Body of pancreas (tissue), 4 donors: ENCODE data around the gene MGLL. TPM values are rescaled to one million over a fixed set of nuclear protein-coding genes. Genes with fewer than 3 reads are reported as not detected.

Experiments
- ATAC-seq: fragments of 150-250 bp; one replicate; pipeline ENCODE4 v1.9.1; 2016
- DNase-seq, 4 donors: peaks; one replicate each; pipeline ENCODE4 v3.0.0-alpha.2; 2019
- H3K27ac ChIP-seq, 4 donors: fragments of 200-600 bp; sonication (generic); 1 replicate in 3 of 4; 2 replicates in 1 of 4; pipeline versions ENCODE4 v1.5.1 to v1.6.1; 2016 to 2019; ENCODE audit warnings: mild to moderate bottlenecking in 1 of 4, mixed read lengths in 1 of 4, moderate library complexity in 1 of 4
- H3K27me3 ChIP-seq, 2 donors: fragments of 200-600 bp; sonication (generic); one replicate each; pipeline ENCODE4 v1.6.0; 2016; ENCODE audit warnings: mild to moderate bottlenecking in 1 of 2
- H3K36me3 ChIP-seq, 2 donors: fragments of 200-600 bp; sonication (generic); replicated peaks in 1 of 2; 2 replicates each; pipeline ENCODE4 v1.5.1; 2016; ENCODE audit warnings: low read depth in 2 of 2; ENCODE audit not compliant: insufficient read depth in 1 of 2
- H3K4me1 ChIP-seq: fragments of 200-600 bp; sonication (generic); one replicate; pipeline ENCODE4 v1.6.0; 2016
- H3K4me3 ChIP-seq, 2 donors: fragments of 200-600 bp; sonication (generic); 1 replicate in 1 of 2; 2 replicates in 1 of 2; pipeline ENCODE4 v1.5.1; 2016 to 2019
- H3K9me3 ChIP-seq, 3 donors: fragments of 200-600 bp; sonication (generic); 1 replicate in 2 of 3; 2 replicates in 1 of 3; pipeline ENCODE4 v1.5.1; 2016
- CTCF ChIP-seq, 7 experiments: fragments of 450-650 bp in 4 of 7; fragments of 200-600 bp in 3 of 7; sonication (generic) in 3 of 7; IDR thresholded peaks; one replicate each; pipeline ENCODE4 v1.5.1; 2016 to 2019; ENCODE audit warnings: antibody characterized with exemption in 7 of 7
- POLR2A ChIP-seq, 3 donors: fragments of 450-650 bp; IDR thresholded peaks; one replicate each; pipeline ENCODE4 v1.6.1; 2016; ENCODE audit warnings: antibody characterized with exemption in 3 of 3, mild to moderate bottlenecking in 2 of 3
- WGBS, 2 donors: methylation state at CpG; one replicate each; pipeline ENCODE4 v1.1.5; 2017; 5-methylcytosine and 5-hydroxymethylcytosine counted together
- intact Hi-C: fragments of 100-400 bp; cut with DNase I; formaldehyde crosslinking; loops from one replicate; pipeline ENCODE4 v1.15.1; 2023
- total RNA-seq, 2 donors: library from RNA; depleted of rRNA; stranded (reverse); fragments of >200 nt; gene quantifications; one replicate each; pipeline ENCODE4 v1.1.0, GENCODE V29; 2016

The MGLL gene
- total RNA-seq, 2 donors from 2014 or later: 14.8 to 20.2 TPM

- Histone ChIP-seq H3K4me3 (no peak overlapping the region), H3K9me3 (peaks cover 0 to 5% (median 0%) of the 10 kb centered on the region in 3 donors), H3K27ac (no peak overlapping the region), H3K4me1 (no peaks in the 10 kb centered on the region), H3K27me3 (no peaks in the 10 kb centered on the region), H3K36me3 (no peaks in the 10 kb centered on the region)
- DNase-seq: peak; percentile 50 to 78 (median 62)
- no peak for ATAC-seq
- 47 to 62% methylated on average over 4 of the region's 4 CpGs for WGBS, 2 donors
- intact Hi-C loops: loop anchor here (5.0 to 10.0 kb wide), 2 partner anchors 184 to 257 kb away; no protein-coding TSS in a partner anchor
- TF ChIP-seq CTCF (IDR thresholded peaks at IDR 0.05) (peak; percentile 35 to 92 (median 65)), POLR2A (IDR thresholded peaks at IDR 0.05) (no peak)
Measured at GRCh38 chr3:127831723-127832172, 9.4 kb upstream of the MGLL start.

GRCh38 chr3:127829537-127829936 lies 7.2 kb upstream of the MGLL start:
- H3K36me3 ChIP-seq: no peaks in the 10 kb centered on the region
- no peaks in the 10 kb centered on the region for H3K27me3 ChIP-seq
- intact Hi-C loops: no loop called here
- ATAC-seq: no peak
- no peak overlapping the region for H3K4me3 ChIP-seq
- H3K27ac ChIP-seq: no peak overlapping the region
- peaks cover 0 to 5% (median 0%) of the 10 kb centered on the region in 3 donors for H3K9me3 ChIP-seq
- WGBS, 2 donors: 33 to 58% methylated on average over 1 of the region's 1 CpG
- no peak for DNase-seq
- H3K4me1 ChIP-seq: no peaks in the 10 kb centered on the region
- no peak for TF ChIP-seq CTCF (IDR thresholded peaks at IDR 0.05)
- TF ChIP-seq POLR2A (IDR thresholded peaks at IDR 0.05): no peak

GRCh38 chr3:127827808-127828207 lies 5.5 kb upstream of the MGLL start:
- H3K36me3 ChIP-seq: no peaks in the 10 kb centered on the region
- 65 to 74% methylated on average over 2 of the region's 2 CpGs for WGBS, 2 donors
- no peak overlapping the region for H3K27ac ChIP-seq
- ATAC-seq: no peak
- no peak for DNase-seq
- no peaks in the 10 kb centered on the region for H3K27me3 ChIP-seq
- peaks cover 0 to 5% (median 0%) of the 10 kb centered on the region in 3 donors for H3K9me3 ChIP-seq
- no peak overlapping the region for H3K4me3 ChIP-seq
- H3K4me1 ChIP-seq: peaks cover 5% of the 10 kb centered on the region
- intact Hi-C loops: no loop called here
- TF ChIP-seq POLR2A (IDR thresholded peaks at IDR 0.05) (no peak), CTCF (IDR thresholded peaks at IDR 0.05) (no peak)

- H3K27me3 ChIP-seq: no peaks in the 10 kb centered on the region
- peaks cover 22% of the 10 kb centered on the region for H3K4me1 ChIP-seq
- peaks cover 0 to 5% (median 0%) of the 10 kb centered on the region in 3 donors for H3K9me3 ChIP-seq
- DNase-seq: no peak
- TF ChIP-seq POLR2A (IDR thresholded peaks at IDR 0.05) (no peak), CTCF (IDR thresholded peaks at IDR 0.05) (no peak)
- intact Hi-C loops: no loop called here
- 80 to 82% methylated on average over 3 of the region's 3 CpGs for WGBS, 2 donors
- no peak overlapping the region for H3K4me3 ChIP-seq
- no peak for ATAC-seq
- H3K27ac ChIP-seq: no peak overlapping the region
- H3K36me3 ChIP-seq: no peaks in the 10 kb centered on the region
Measured at GRCh38 chr3:127825756-127826155, 3.4 kb upstream of the MGLL start.

- TF ChIP-seq POLR2A (IDR thresholded peaks at IDR 0.05): no peak
- TF ChIP-seq CTCF (IDR thresholded peaks at IDR 0.05): no peak
- H3K27ac ChIP-seq: no peak overlapping the region
- H3K27me3 ChIP-seq: no peaks in the 10 kb centered on the region
- no peaks in the 10 kb centered on the region for H3K36me3 ChIP-seq
- H3K9me3 ChIP-seq: peaks cover 0 to 5% (median 0%) of the 10 kb centered on the region in 3 donors
- no peak for ATAC-seq
- intact Hi-C loops: no loop called here
- DNase-seq: no peak
- peaks cover 37% of the 10 kb centered on the region for H3K4me1 ChIP-seq
- H3K4me3 ChIP-seq: no peak overlapping the region
- 88 to 91% methylated on average over 14 of the region's 14 CpGs for WGBS, 2 donors
Measured at GRCh38 chr3:127824151-127824825, 2.0 kb upstream of the MGLL start.
